ENCODE data around the gene ASPA.

DNA sequence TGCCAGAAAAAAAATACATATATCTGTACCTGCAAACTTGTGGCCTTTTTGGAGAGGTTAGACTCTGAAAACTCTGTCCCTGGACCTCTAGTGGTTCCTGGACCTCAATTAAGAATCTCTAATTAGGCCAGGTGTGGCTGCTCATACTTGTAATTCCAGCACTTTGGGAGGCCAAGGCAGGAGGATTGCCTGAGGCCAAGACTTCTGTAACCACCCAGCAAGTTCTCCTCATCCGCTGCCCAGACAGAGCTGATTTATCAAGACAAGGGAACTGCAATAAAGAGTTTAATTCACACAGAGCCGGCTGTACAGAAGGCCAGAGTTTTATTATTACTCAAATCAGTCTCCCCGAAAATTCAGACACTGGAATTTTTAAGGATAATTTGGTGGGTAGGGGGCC is 4.2 kb downstream of the ASPA start:
- TF ChIP-seq, protein P1, sequence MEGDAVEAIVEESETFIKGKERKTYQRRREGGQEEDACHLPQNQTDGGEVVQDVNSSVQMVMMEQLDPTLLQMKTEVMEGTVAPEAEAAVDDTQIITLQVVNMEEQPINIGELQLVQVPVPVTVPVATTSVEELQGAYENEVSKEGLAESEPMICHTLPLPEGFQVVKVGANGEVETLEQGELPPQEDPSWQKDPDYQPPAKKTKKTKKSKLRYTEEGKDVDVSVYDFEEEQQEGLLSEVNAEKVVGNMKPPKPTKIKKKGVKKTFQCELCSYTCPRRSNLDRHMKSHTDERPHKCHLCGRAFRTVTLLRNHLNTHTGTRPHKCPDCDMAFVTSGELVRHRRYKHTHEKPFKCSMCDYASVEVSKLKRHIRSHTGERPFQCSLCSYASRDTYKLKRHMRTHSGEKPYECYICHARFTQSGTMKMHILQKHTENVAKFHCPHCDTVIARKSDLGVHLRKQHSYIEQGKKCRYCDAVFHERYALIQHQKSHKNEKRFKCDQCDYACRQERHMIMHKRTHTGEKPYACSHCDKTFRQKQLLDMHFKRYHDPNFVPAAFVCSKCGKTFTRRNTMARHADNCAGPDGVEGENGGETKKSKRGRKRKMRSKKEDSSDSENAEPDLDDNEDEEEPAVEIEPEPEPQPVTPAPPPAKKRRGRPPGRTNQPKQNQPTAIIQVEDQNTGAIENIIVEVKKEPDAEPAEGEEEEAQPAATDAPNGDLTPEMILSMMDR (IDR thresholded peaks at IDR 0.05; ENCODE audit: low read depth, low read length): no peak
- no peak for TF ChIP-seq POLR2A (IDR thresholded peaks at IDR 0.05; ENCODE audit: extremely low read depth, insufficient read length)

Data from NB4 (cell line).